ENCODE measurements around the gene STXBP6.
"Not testable (repeated sequence)": the region's sequence is repeated elsewhere in the genome, so short reads cannot be mapped to it uniquely, and the experiment has no call there.

STXBP6 gene

DNA sequence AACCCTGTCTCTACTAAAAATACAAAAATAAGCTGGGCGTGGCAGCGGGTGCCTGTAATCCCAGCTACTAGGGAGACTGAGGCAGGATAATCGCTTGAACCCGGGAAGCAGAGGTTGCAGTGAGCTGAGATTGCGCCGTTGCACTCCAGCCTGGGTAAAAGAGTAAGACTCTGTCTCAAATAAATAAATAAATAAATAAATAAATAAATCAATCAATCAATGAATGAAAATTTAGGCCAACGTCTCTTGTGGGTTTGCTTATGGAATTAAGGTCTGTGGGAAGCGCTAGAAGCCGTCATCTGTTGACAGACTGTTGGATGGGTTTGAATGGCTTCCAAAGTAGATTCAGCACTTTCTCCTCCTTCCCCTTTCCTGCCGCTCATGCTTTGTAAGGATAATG is 246.5 kb downstream of the STXBP6 start:
- DNase-seq (ENCODE audit: low read depth): not testable (repeated sequence)

DNA sequence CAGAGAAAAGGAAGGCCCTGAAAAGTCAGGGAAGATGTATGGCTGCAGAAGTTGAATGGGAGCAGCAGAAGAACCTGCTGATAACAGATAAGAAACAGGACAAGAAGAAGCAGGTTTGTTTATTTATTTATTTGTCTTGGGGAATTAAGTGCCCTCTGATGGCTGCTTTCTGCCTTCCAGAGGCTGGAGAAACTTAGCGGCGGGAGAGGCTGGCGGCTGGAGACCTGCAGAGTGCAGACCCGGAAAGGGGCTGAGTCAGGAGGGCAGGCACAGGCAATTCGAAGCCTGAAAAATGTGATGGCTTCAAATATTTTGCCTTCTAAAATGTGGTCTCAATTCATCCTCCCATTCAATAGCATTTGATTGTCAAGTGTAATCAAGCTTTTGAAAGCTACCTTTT is 247.7 kb downstream of the STXBP6 start:
- DNase-seq (ENCODE audit: low read depth): no peak

DNA sequence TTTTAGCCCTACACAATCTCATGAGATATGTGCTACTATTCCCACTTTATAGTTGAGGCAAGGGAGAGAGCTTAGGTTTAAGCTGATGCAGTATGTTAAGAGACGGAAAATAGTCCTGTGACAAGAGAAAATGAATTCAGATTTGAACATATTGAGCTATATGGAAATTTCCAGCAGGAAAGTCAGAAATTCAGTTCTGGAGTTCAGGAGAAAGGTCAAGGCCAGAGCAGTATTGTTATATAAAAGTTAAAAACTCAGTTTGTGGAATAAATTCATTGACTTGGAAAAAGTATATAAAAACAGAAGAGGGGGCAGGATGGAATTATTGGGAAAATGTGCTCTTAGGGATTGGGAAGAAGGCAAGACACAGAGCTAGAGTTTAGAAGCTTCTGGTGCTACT is 248.9 kb downstream of the STXBP6 start:
- no peak for DNase-seq (ENCODE audit: low read depth)

DNA sequence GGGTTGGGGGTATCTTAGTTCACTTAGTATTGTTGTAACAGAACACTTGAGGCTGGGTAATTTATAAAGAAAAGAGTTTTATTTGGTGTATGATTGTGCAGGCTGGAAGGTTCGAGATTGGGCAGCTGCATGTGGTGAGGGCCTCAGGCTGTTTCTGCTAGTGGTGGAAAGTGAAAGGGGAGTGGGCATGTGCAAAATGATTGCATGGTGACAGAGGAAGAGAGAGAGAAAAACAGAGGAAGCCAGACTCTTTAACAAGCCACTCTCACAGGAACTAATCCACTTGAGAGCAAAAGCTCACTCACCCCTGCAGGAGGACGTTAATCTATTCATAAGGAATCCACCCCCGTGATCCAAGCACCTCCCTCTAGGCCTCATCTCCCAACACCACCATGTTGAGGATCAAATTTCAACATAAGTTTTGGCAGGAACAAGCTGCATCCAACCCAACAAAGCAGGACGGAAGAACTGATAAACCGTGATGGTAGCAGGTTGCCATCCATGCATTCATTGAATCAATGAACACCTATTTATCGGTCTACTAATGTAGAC is 251.0 kb downstream of the STXBP6 start:
- DNase-seq (ENCODE audit: low read depth): no peak

DNA sequence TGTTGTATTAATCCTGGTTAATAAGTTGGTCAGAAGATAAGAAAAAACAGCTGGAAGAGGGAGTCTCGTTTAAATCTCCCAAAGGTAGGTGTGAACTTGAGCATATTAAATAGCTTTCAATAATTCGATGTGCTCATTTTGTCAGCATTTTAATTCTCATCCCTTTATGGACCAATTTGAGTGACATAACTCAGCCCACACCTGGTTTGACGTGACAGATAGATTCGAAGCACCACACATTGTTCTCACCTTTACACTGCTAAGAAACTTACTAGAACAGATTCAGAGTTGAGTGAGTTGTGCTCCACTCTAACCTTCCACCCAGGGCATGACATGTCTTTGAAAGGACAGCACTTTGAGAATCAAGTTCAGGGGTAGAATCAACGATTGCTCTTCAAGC is 254.5 kb downstream of the STXBP6 start:
- no peak for DNase-seq (ENCODE audit: low read depth)

DNA sequence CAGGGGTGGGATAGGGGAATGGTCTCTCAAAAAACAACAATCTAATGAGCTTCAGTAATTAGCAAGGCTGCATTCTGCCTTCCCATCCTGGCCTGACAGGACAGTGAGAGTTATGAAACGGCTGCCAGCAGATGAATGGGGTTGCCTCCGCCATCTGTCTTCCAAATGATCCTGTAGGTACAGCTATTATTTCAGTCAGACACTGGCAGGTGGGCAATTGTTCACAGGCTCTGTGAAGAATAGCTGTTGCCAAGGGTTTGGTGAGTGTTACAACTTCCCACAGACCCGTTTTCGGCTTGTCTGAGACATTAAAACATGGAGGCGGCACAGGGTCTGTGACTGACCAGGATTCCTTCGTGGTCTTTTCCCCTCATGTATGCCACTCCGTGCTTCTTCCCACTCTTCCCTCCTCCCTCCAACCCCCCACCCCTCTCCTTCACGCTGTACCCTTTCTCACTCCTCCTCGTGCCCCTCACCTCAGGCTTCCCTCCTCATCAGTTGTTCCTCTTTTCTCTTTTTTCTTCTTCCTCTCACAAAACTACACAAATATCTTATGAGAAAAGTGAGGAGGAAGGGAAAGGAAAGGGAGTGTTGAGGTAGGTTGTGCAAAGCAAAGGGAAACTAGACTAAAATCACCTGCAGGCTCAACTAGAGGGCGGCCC is 255.2 kb downstream of the STXBP6 start:
- DNase-seq (ENCODE audit: low read depth): no peak

DNA sequence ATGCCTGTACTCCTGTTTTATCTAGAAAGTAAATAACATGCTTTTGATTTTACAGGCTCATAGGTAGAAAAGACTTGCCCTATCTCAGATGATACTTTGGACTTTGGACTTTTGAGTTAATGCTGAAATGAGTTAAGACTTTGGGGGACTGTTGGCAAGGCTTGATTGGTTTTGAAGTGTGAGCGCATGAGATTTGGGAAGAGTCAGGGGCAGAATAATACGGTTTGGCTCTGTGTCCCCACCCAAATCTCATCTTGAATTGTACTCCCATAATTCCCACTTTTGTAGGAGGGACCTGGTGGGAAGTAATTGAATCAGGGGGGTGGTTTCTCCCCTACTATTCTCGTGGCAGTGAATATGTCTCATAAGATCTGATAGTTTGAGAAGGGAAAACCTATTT is 259.8 kb downstream of the STXBP6 start:
- no peak for DNase-seq (ENCODE audit: low read depth)

DNA sequence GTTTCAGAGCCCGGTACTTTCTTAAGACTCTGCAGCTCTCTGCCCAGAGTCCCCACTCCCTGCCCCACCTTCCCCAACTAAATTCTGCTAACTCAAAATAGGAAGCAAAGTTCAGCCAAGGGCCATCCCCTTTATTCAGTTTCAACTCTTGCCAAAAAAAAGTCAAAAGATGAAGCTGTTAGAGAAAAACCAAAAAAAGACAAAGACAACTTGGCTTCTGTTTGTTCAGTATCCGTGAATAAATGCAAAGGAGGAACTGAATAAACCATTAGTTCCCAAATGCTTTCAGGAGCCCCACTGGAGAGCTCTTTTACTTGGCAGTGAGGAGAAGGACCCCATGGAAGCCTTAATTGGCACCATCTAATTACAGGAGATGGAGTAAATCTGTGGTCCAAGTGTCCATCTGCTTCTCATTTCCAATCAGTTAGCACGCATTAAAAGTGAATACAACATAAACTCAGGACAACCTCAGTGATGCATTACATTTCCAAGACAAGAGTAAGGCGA is 260.5 kb downstream of the STXBP6 start:
- no peak for DNase-seq (ENCODE audit: low read depth)

DNA sequence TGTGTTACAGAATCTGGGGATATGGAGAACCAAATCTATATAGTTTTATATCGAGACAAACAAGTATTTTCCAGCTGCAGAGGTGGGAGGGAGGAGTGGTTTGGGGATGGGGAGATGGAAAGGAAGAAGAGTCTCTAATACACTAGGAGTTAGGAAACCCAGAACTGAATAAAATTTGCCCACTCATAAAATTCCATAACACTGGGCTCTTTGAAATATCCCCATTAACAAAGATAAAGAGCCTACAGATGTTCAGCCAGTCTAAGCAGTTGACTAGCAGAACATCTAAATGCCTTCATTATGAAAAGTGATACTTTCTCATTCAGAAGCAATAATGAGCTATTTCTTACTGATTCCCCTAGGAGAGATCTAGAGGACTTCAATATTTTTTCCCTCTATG is 264.2 kb downstream of the STXBP6 start:
- DNase-seq (ENCODE audit: low read depth): no peak

DNA sequence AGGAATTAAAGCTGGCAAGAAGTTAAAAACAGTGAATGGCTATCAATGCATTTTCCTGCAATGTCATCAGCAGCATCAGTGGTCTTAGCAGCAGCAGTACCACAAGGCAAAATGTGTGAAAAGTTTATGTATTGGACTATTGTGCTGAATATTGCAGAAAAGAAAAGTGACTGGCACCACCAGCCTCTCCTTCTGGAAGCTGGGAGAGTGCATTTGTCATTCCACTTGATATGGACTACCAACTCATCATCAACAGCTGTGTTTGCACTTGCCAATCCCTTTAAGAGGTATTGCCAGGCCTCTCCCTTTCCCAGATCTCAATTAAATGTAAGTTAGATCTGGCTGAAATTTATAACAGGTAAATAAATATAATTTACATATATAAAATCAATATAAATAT is 265.0 kb downstream of the STXBP6 start:
- DNase-seq (ENCODE audit: low read depth): no peak

DNA sequence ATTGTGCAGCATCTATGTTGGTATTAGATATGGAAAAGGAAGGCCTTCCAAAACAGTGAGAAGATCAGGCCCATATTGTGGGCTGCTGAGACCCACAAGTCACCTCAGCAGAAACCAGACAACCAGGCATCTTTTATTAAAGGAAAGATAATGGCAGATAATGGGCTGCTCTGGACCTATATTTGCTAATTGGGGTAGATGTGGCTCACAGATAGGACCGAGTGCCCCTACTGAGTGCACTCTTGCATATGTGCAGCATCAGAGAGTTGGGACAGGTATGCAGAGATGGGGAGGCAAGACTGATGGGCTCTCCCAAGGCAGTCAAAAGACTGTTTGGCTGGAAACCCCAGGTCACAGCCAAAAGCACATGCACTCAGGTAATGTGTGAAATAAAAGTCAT is 266.2 kb downstream of the STXBP6 start:
- DNase-seq (ENCODE audit: low read depth): no peak

DNA sequence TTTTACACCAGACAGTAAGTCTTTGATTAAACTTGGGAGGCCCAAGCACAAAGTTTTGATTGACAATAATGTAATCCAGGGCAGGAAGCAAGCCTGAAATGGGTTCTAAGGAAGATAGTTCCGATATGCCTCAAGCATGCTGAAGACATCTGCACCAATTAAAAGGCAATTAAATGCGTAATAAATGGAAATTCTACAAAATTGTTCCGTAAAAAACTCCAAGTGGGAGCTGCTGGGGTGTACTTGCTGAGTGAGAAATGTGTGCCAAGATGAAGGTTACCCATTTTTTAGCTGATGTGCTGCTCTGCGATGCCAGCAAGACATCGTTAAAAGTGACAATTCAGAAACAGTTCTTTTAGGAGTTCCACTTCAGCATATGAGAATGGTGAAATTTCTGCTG is 269.7 kb downstream of the STXBP6 start:
- DNase-seq (ENCODE audit: low read depth): no peak

DNA sequence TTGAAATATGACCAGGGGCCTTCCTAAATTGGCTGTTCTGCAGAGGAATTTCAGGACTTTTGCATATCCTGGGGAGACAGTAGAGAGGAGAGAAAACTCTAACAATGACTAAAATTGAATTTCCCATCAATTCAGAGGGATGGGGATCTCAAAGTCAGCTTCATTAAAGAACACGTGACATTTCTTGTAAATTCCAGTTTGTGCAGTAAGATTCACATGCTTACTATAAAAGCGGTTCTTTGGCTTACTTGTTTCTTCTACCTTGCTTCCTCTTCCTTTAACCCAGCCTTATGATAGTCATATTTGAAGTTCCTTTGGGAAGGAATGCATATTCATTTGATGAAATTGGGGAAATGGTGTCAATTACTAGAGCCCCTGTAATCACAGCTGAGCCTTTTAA is 272.3 kb downstream of the STXBP6 start:
- no peak for DNase-seq (ENCODE audit: low read depth)

DNA sequence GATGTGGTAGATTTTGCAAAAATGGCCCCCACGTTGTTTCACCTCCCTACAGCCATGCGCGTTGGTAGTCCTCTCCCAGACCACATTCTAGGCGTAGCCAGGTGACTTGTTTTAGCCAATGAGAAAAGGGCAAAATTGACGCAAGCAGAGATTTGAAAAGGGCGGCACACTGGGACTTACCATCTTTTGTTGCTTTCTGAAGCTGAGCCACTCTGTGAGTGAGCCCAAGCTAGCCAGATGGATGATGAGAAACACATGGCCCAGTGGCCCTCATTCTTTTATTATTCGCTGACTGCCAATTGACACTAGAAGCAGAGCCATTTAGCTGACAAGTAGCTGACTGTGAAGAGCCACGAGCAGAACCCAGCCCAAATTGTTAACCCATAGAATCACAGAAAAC is 274.0 kb downstream of the STXBP6 start:
- DNase-seq (ENCODE audit: low read depth): no peak

DNA sequence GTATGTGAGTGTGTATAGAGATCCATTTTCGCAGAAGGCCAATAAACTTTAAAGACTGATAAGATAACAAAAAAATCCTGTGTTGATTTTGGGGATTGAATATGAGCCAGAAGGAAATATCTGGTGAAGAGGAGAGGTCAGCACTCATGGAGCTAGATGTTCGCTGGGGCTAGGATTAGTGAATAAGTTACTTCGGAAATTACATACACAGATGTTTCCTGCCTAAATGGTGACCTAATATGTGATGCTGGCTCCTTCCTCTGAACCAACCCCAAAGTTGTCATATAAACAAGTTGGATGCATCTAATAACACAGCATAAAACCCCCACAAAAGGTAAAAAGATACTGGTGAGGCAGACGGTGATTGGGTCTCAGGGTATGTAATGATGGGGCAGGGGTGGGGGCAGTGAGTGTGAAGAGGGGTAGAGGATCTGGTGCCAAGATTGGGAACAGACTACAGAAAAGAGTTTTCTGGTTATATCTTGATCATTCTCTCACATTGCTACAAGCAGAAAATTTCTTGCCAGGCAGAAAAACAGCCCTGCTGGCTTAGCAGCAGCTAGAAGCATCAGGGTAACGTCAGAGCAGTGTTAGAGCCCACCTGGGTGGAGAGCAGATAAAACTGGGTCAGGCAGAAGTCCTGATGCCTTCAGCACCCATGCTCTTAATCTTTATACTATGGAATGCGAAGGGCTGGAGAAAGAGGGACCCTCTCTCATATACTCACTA is 275.6 kb downstream of the STXBP6 start:
- no peak for DNase-seq (ENCODE audit: low read depth)

DNA sequence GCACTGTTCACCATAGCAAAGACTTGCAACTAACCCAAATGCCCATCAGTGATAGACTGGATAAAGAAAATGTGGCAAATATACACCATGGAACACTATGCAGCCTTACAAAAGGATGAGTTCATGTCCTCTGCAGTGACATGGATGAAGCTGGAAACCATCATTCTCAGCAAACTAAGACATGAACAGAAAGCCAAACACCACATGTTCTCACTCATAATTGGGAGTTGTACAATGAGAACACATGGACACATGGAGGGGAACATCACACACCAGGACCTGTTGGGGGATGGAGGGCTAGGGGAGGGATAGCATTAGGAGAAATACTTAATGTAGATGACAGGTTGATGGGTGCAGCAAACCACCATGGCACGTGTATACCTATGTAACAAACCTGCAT is 276.4 kb downstream of the STXBP6 start:
- DNase-seq (ENCODE audit: low read depth): not testable (repeated sequence)

DNA sequence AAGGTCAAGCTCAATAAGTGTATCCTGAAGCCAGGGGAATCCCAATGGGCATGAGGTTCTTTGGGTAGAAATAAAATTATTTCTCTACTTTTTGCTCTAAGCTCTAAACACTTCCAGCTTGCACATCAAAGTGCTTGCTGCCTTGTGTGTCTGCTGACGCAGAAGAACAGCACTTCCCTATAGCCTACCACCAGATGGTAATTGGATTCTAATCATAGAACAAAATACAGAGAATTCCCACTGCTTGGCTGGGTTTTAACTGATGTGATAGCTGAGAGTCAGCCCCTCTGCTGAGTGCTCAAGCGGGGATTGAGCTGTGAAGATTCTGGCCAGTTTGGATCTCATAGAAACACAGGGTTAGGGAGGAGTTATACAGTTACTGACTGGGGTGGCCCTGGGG is 283.5 kb downstream of the STXBP6 start:
- DNase-seq (ENCODE audit: low read depth): no peak

DNA sequence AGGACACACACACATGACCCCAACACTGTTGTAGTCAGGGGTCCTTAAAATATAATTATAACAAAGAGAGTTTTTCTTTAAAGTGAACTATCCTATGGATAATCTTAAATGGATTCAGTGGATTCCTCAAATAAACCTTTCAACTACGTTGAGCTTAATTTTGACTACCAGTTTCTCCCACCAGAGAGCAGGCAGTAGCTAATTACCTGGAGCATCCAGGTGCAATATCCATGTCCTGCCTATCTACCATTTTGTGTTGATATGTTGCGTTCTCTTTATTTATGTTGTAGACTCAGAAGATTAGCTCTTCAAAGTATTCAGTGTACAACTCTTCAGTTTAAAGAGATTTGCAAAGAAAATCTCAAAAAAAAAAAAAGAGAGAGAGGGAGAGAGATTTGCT is 288.8 kb downstream of the STXBP6 start:
- no peak for DNase-seq (ENCODE audit: low read depth)

Measured in iris pigment epithelial cell (primary cell).